HAP-1 (cell line): ENCODE data around the gene IQCF5.
"Not testable (repeated sequence)": the region's sequence is repeated elsewhere in the genome, so short reads cannot be mapped to it uniquely, and the experiment has no call there.

Source experiments
- DNase-seq, 2 experiments: peaks; one replicate each; pipeline ENCODE4 v3.0.0-alpha.2; 2016 to 2020; ENCODE audit warnings: low spot score in 2 of 2
- H3K27me3 ChIP-seq: fragments of 250-450 bp; sonication (Bioruptor Pico); 2 replicates; pipeline ENCODE4 v1.5.1; 2020; ENCODE audit warnings: low read depth, mild to moderate bottlenecking, moderate library complexity
- H3K36me3 ChIP-seq: fragments of 250-450 bp; sonication (Bioruptor Pico); replicated peaks from 2 replicates; pipeline ENCODE4 v1.5.1; 2020; ENCODE audit warnings: mild to moderate bottlenecking
- H3K4me1 ChIP-seq: fragments of 250-450 bp; sonication (Bioruptor Pico); 2 replicates; pipeline ENCODE4 v1.5.1; 2020; ENCODE audit warnings: mild to moderate bottlenecking
- H3K4me3 ChIP-seq: fragments of 250-450 bp; sonication (Bioruptor Pico); 2 replicates; pipeline ENCODE4 v1.5.1; 2020; ENCODE audit warnings: mild to moderate bottlenecking, moderate library complexity
- H3K9me3 ChIP-seq: fragments of 250-450 bp; sonication (Bioruptor Pico); 2 replicates; pipeline ENCODE4 v1.5.1; 2020; ENCODE audit warnings: mild to moderate bottlenecking, moderate library complexity
- in situ Hi-C: fragments of 300-500 bp; cut with MboI; formaldehyde crosslinking; loops from 3 replicates; pipeline ENCODE4 v1.14.3; 2020; ENCODE audit warnings: low sequenced_read_pairs, inconsistent platforms, mixed read lengths

IQCF5 gene

GRCh38 chr3:51887620-51888019 lies 12.2 kb upstream of the IQCF5 start:
- peaks cover 14% of the 10 kb centered on the region for H3K27me3 ChIP-seq
- no peak overlapping the region for H3K4me3 ChIP-seq
- no peaks in the 10 kb centered on the region for H3K4me1 ChIP-seq
- H3K9me3 ChIP-seq = no peaks in the 10 kb centered on the region
- in situ Hi-C loops = no loop called here
- no peak for DNase-seq
- no peaks in the 10 kb centered on the region for H3K36me3 ChIP-seq

GRCh38 chr3:51886447-51886846 lies 11.0 kb upstream of the IQCF5 start:
- H3K4me1 ChIP-seq = no peaks in the 10 kb centered on the region
- no peaks in the 10 kb centered on the region for H3K9me3 ChIP-seq
- no peak for DNase-seq
- no peak overlapping the region for H3K4me3 ChIP-seq
- in situ Hi-C loops = no loop called here
- peaks cover 16% of the 10 kb centered on the region for H3K27me3 ChIP-seq
- no peaks in the 10 kb centered on the region for H3K36me3 ChIP-seq

GRCh38 chr3:51879937-51880336 lies 4.5 kb upstream of the IQCF5 start:
- peaks cover 16% of the 10 kb centered on the region for H3K27me3 ChIP-seq

GRCh38 chr3:51876186-51876585 lies 785 bp upstream of the IQCF5 start:
- H3K4me3 ChIP-seq = no peak overlapping the region
- H3K4me1 ChIP-seq = no peaks in the 10 kb centered on the region
- H3K27me3 ChIP-seq = no peaks in the 10 kb centered on the region
- DNase-seq = no peak
- no peaks in the 10 kb centered on the region for H3K9me3 ChIP-seq
- H3K36me3 ChIP-seq = no peaks in the 10 kb centered on the region
- in situ Hi-C loops = no loop called here

More at GRCh38 chr3:51879937-51880336, 4.5 kb upstream of the IQCF5 start:
- Histone ChIP-seq H3K36me3 (no peaks in the 10 kb centered on the region), H3K4me3 (no peak overlapping the region), H3K4me1 (no peaks in the 10 kb centered on the region), H3K9me3 (no peaks in the 10 kb centered on the region)
- in situ Hi-C loops = no loop called here
- no peak for DNase-seq

GRCh38 chr3:51874889-51875288 lies 512 bp downstream of the IQCF5 start:
- in situ Hi-C loops = no loop called here
- no peaks in the 10 kb centered on the region for H3K9me3 ChIP-seq
- H3K36me3 ChIP-seq = no peaks in the 10 kb centered on the region
- no peak overlapping the region for H3K4me3 ChIP-seq
- H3K27me3 ChIP-seq = no peaks in the 10 kb centered on the region
- DNase-seq = no peak
- no peaks in the 10 kb centered on the region for H3K4me1 ChIP-seq

GRCh38 chr3:51874411-51874810 lies 990 bp downstream of the IQCF5 start:
- no peaks in the 10 kb centered on the region for H3K9me3 ChIP-seq
- no peak overlapping the region for H3K4me3 ChIP-seq
- H3K27me3 ChIP-seq = no peaks in the 10 kb centered on the region
- H3K4me1 ChIP-seq = no peaks in the 10 kb centered on the region
- DNase-seq = no peak
- in situ Hi-C loops = no loop called here
- no peaks in the 10 kb centered on the region for H3K36me3 ChIP-seq

GRCh38 chr3:51873876-51874275 lies 1.5 kb downstream of the IQCF5 start:
- no peak for DNase-seq
- in situ Hi-C loops = no loop called here
- H3K9me3 ChIP-seq = no peaks in the 10 kb centered on the region
- no peaks in the 10 kb centered on the region for H3K36me3 ChIP-seq
- no peaks in the 10 kb centered on the region for H3K27me3 ChIP-seq
- no peaks in the 10 kb centered on the region for H3K4me1 ChIP-seq
- H3K4me3 ChIP-seq = no peak overlapping the region

GRCh38 chr3:51873253-51873766 lies 2.1 kb downstream of the IQCF5 start:
- in situ Hi-C loops = no loop called here
- Histone ChIP-seq H3K4me1 (no peaks in the 10 kb centered on the region), H3K9me3 (no peaks in the 10 kb centered on the region), H3K36me3 (no peaks in the 10 kb centered on the region), H3K27me3 (no peaks in the 10 kb centered on the region), H3K4me3 (no peak overlapping the region)
- no peak for DNase-seq

GRCh38 chr3:51869304-51869703 lies 6.1 kb downstream of the IQCF5 start:
- H3K27me3 ChIP-seq = peaks cover 6% of the 10 kb centered on the region; the same call in 1 of the 2 replicates
- no peaks in the 10 kb centered on the region for H3K36me3 ChIP-seq
- no peak for DNase-seq
- H3K4me1 ChIP-seq = no peaks in the 10 kb centered on the region
- in situ Hi-C loops = no loop called here
- no peaks in the 10 kb centered on the region for H3K9me3 ChIP-seq
- no peak overlapping the region for H3K4me3 ChIP-seq

GRCh38 chr3:51868896-51869295 lies 6.5 kb downstream of the IQCF5 start:
- H3K27me3 ChIP-seq, H3K4me1 ChIP-seq, H3K36me3 ChIP-seq, H3K4me3 ChIP-seq, H3K9me3 ChIP-seq, DNase-seq, in situ Hi-C loops: not testable (repeated sequence)

GRCh38 chr3:51862886-51863285 lies 12.5 kb downstream of the IQCF5 start:
- H3K4me3 ChIP-seq = no peak overlapping the region
- no peaks in the 10 kb centered on the region for H3K36me3 ChIP-seq
- in situ Hi-C loops = no loop called here
- no peaks in the 10 kb centered on the region for H3K9me3 ChIP-seq
- no peak for DNase-seq
- peaks cover 8% of the 10 kb centered on the region; the same call in 1 of the 2 replicates for H3K27me3 ChIP-seq
- H3K4me1 ChIP-seq = no peaks in the 10 kb centered on the region

- H3K36me3 ChIP-seq = no peaks in the 10 kb centered on the region
- DNase-seq = no peak
- peaks cover 3% of the 10 kb centered on the region; the same call in 1 of the 2 replicates for H3K27me3 ChIP-seq
- no peaks in the 10 kb centered on the region; the same call in 1 of the 2 replicates for H3K9me3 ChIP-seq
- H3K4me1 ChIP-seq = no peaks in the 10 kb centered on the region
- in situ Hi-C loops = no loop called here
- H3K4me3 ChIP-seq = no peak within 1 kb of the TSS
Observed at GRCh38 chr3:51860703-51861665, 14.4 kb downstream of the IQCF5 start, which contains the start of gene IQCF2. TSS of gene IQCF2 (plus strand) at chr3:51861615. CDS start at chr3:51861667, 52 bp downstream.

- DNase-seq, H3K4me3 ChIP-seq, H3K4me1 ChIP-seq, H3K36me3 ChIP-seq, in situ Hi-C loops, H3K9me3 ChIP-seq, H3K27me3 ChIP-seq: not testable (repeated sequence)
Observed at GRCh38 chr3:51855411-51855810, 20.0 kb downstream of the IQCF5 start.

- in situ Hi-C loops = no loop called here
- H3K9me3 ChIP-seq = no peaks in the 10 kb centered on the region
- peaks cover 14% of the 10 kb centered on the region for H3K4me1 ChIP-seq
- no peaks in the 10 kb centered on the region for H3K27me3 ChIP-seq
- DNase-seq = peak; percentile 31 to 44
- no peaks in the 10 kb centered on the region for H3K36me3 ChIP-seq
- no peak overlapping the region for H3K4me3 ChIP-seq
Observed at GRCh38 chr3:51845129-51845528, 30.3 kb downstream of the IQCF5 start.
